ENCODE measurements around the gene LRP1B. TPM values are rescaled to one million over a fixed set of nuclear protein-coding genes. Genes with fewer than 3 reads are reported as not detected.

The LRP1B gene
- total RNA-seq, 4 donors from 2014 or later, result 1.2 to 3.3 (median 2.6) TPM

- H3K9me3 ChIP-seq, result no peaks in the 10 kb centered on the region
- DNase-seq (ENCODE audit: low spot score in 2 of 2), result no peak
- H3K27me3 ChIP-seq, result no peaks in the 10 kb centered on the region
- no peak for TF ChIP-seq POLR2A (IDR thresholded peaks at IDR 0.05)
- no peak for TF ChIP-seq CTCF (IDR thresholded peaks at IDR 0.05)
- TF ChIP-seq EP300 (IDR thresholded peaks at IDR 0.05), result no peak
- no peak overlapping the region for H3K4me3 ChIP-seq
- 91 to 98% methylated on average over 1 of the region's 1 CpG for WGBS, 2 donors
- no peaks in the 10 kb centered on the region for H3K36me3 ChIP-seq
- H3K4me1 ChIP-seq, result no peaks in the 10 kb centered on the region
- no peak overlapping the region for H3K27ac ChIP-seq
Measured at GRCh38 chr2:140843186-140843585, 1287.6 kb downstream of the LRP1B start.

- DNase-seq (ENCODE audit: low spot score in 2 of 2), result no peak
- no peaks in the 10 kb centered on the region for H3K4me1 ChIP-seq
- 72 to 76% methylated on average over 3 of the region's 3 CpGs for WGBS, 2 donors
- no peaks in the 10 kb centered on the region for H3K27me3 ChIP-seq
- H3K4me3 ChIP-seq, result no peak overlapping the region
- no peaks in the 10 kb centered on the region for H3K9me3 ChIP-seq
- H3K36me3 ChIP-seq, result no peaks in the 10 kb centered on the region
- H3K27ac ChIP-seq, result no peak overlapping the region
- TF ChIP-seq CTCF (IDR thresholded peaks at IDR 0.05), result no peak
- no peak for TF ChIP-seq POLR2A (IDR thresholded peaks at IDR 0.05)
- no peak for TF ChIP-seq EP300 (IDR thresholded peaks at IDR 0.05)
Measured at GRCh38 chr2:140842110-140842509, 1288.7 kb downstream of the LRP1B start.

- 59 to 60% methylated on average over 3 of the region's 3 CpGs for WGBS, 2 donors
- H3K4me3 ChIP-seq, result no peak overlapping the region
- no peak for DNase-seq (ENCODE audit: low spot score in 2 of 2)
Measured at GRCh38 chr2:140841141-140841540, 1289.7 kb downstream of the LRP1B start.

GRCh38 chr2:140836826-140837225, 1294.0 kb downstream of the LRP1B start:
- Histone ChIP-seq H3K4me1 (no peaks in the 10 kb centered on the region), H3K27ac (no peak overlapping the region), H3K4me3 (no peak overlapping the region), H3K27me3 (no peaks in the 10 kb centered on the region), H3K9me3 (no peaks in the 10 kb centered on the region), H3K36me3 (no peaks in the 10 kb centered on the region)
- TF ChIP-seq CTCF (IDR thresholded peaks at IDR 0.05), result no peak
- no peak for DNase-seq (ENCODE audit: low spot score in 2 of 2)
- WGBS, 2 donors, result 76 to 77% methylated on average over 2 of the region's 2 CpGs

More at GRCh38 chr2:140841141-140841540, 1289.7 kb downstream of the LRP1B start:
- TF ChIP-seq POLR2A (IDR thresholded peaks at IDR 0.05) (no peak), CTCF (IDR thresholded peaks at IDR 0.05) (no peak)
- Histone ChIP-seq H3K27me3 (no peaks in the 10 kb centered on the region), H3K36me3 (no peaks in the 10 kb centered on the region), H3K9me3 (no peaks in the 10 kb centered on the region), H3K4me1 (no peaks in the 10 kb centered on the region), H3K27ac (no peak overlapping the region)

GRCh38 chr2:140835079-140835478, 1295.7 kb downstream of the LRP1B start:
- no peak overlapping the region for H3K27ac ChIP-seq
- TF ChIP-seq POLR2A (IDR thresholded peaks at IDR 0.05), result no peak
- TF ChIP-seq EP300 (IDR thresholded peaks at IDR 0.05), result no peak
- TF ChIP-seq CTCF (IDR thresholded peaks at IDR 0.05), result no peak
- no peaks in the 10 kb centered on the region for H3K4me1 ChIP-seq
- no peak overlapping the region for H3K4me3 ChIP-seq
- 75 to 78% methylated on average over 7 of the region's 7 CpGs for WGBS, 2 donors
- H3K27me3 ChIP-seq, result no peaks in the 10 kb centered on the region
- no peaks in the 10 kb centered on the region for H3K9me3 ChIP-seq
- H3K36me3 ChIP-seq, result no peaks in the 10 kb centered on the region
- no peak for DNase-seq (ENCODE audit: low spot score in 2 of 2)

Data from tibial nerve (tissue), 4 donors.